Calu3 (cell line): ENCODE results near the gene DHTKD1. TPM values are rescaled to one million over a fixed set of nuclear protein-coding genes. Genes with fewer than 3 reads are reported as not detected.

Source experiments
- BruUV-seq: library from RNA; stranded (reverse); fragments of 400-500 nt; replicated peaks from 2 replicates; lab custom pipeline; 2021; lab: Mats Ljungman, UMichigan
- CTCF ChIA-PET: fragments of 300-600 bp; sonication (Branson Sonifier 250); formaldehyde crosslinking; loops from one replicate; lab custom pipeline; 2022; ENCODE audit warnings: antibody characterized with exemption; lab: Charles Lee
- DNase-seq: peaks from one replicate; pipeline ENCODE4 v3.0.0; 2022
- H3K27ac Mint-ChIP-seq: one replicate; pipeline ENCODE4 v1.8.0; 2022; ENCODE audit warnings: mixed read lengths; ENCODE audit not compliant: unreplicated experiment
- H3K27me3 Mint-ChIP-seq: one replicate; pipeline ENCODE4 v1.8.0; 2022; ENCODE audit warnings: mixed read lengths; ENCODE audit not compliant: unreplicated experiment
- H3K36me3 Mint-ChIP-seq: one replicate; pipeline ENCODE4 v1.8.0; 2022; ENCODE audit warnings: mild to moderate bottlenecking, moderate library complexity, mixed read lengths; ENCODE audit not compliant: insufficient read depth, unreplicated experiment
- H3K4me1 Mint-ChIP-seq: one replicate; pipeline ENCODE4 v1.8.0; 2022; ENCODE audit warnings: mild to moderate bottlenecking, low read depth, mixed read lengths; ENCODE audit not compliant: unreplicated experiment
- H3K4me3 Mint-ChIP-seq: one replicate; pipeline ENCODE4 v1.8.0; 2022; ENCODE audit warnings: mild to moderate bottlenecking, low read depth, moderate library complexity, mixed read lengths; ENCODE audit not compliant: unreplicated experiment
- H3K9me3 Mint-ChIP-seq: one replicate; pipeline ENCODE4 v1.8.0; 2022; ENCODE audit warnings: low read depth, mixed read lengths; ENCODE audit not compliant: unreplicated experiment
- CTCF ChIP-seq: fragments of 200-600 bp; IDR thresholded peaks from one replicate; pipeline ENCODE4 v1.8.0; 2022; ENCODE audit warnings: antibody characterized with exemption; ENCODE audit not compliant: unreplicated experiment
- intact Hi-C: fragments of 100-400 bp; cut with micrococcal nuclease; formaldehyde crosslinking; loops from one replicate; pipeline ENCODE4 v1.10.0; 2022; ENCODE audit not compliant: unreplicated experiment
- total RNA-seq: library from RNA; stranded (reverse); gene quantifications from 2 replicates; pipeline ENCODE4 v1.2.3, GENCODE V29; 2022

Gene DHTKD1
- total RNA-seq, 1 experiment from 2014 or later: 29.4 TPM

GRCh38 chr10:12130237-12130872 lies 61.6 kb downstream of the DHTKD1 start:
- TSS peak; percentile 37 for BruUV-seq
- H3K4me3 Mint-ChIP-seq: peak overlapping the region; percentile 67

GRCh38 chr10:12135631-12136030 lies 66.9 kb downstream of the DHTKD1 start:
- no peaks in the 10 kb centered on the region for H3K27me3 Mint-ChIP-seq
- H3K27ac Mint-ChIP-seq: no peak overlapping the region

More at GRCh38 chr10:12130237-12130872, 61.6 kb downstream of the DHTKD1 start:
- Mint-ChIP-seq H3K9me3 (no peaks in the 10 kb centered on the region), H3K27ac (no peak overlapping the region), H3K4me1 (peaks cover 7% of the 10 kb centered on the region), H3K36me3 (peaks cover 25% of the 10 kb centered on the region), H3K27me3 (no peaks in the 10 kb centered on the region)
- intact Hi-C loops: no loop called here
- no peak for TF ChIP-seq CTCF
- peak; percentile 39 for DNase-seq
- CTCF ChIA-PET: interaction anchor here (0.7 kb wide), 1 partner anchor 727 kb away, joined by 4 read pairs; no protein-coding TSS in a partner anchor

DNA sequence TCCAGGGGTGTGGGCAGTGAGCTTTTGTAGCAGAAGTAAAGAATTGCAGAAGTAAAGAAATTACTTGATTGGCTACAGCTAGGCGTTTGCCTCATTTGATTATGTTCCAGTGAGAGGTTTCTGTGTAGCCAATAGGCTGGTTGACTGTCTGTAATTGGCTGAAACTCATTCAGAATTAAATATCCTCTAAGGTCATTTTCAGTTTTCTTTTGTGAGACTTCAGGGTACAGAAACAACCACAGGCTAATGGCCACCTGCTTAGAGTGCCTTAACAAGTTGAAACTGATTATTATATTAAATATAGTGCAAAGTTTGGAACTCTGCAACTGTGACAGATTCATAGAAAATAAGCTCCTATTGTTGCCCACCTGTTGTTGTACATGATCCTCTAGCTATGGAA lies 71.3 kb downstream of the DHTKD1 start:
- no peak for TF ChIP-seq CTCF
- Mint-ChIP-seq H3K27ac (no peak overlapping the region), H3K27me3 (no peaks in the 10 kb centered on the region), H3K4me1 (no peaks in the 10 kb centered on the region), H3K36me3 (no peaks in the 10 kb centered on the region), H3K4me3 (no peak overlapping the region), H3K9me3 (no peaks in the 10 kb centered on the region)
- CTCF ChIA-PET: no interaction called here
- DNase-seq: no peak
- no TSS peak for BruUV-seq
- intact Hi-C loops: no loop called here

More at GRCh38 chr10:12135631-12136030, 66.9 kb downstream of the DHTKD1 start:
- CTCF ChIA-PET: interaction anchor here (1.1 kb wide), 1 partner anchor 14 kb away, joined by 3 read pairs; no protein-coding TSS in a partner anchor
- no peak for DNase-seq
- no peaks in the 10 kb centered on the region for H3K4me1 Mint-ChIP-seq
- no peaks in the 10 kb centered on the region for H3K36me3 Mint-ChIP-seq
- H3K9me3 Mint-ChIP-seq: no peaks in the 10 kb centered on the region
- no peak for TF ChIP-seq CTCF
- no peak overlapping the region for H3K4me3 Mint-ChIP-seq
- intact Hi-C loops: no loop called here
- no TSS peak for BruUV-seq

DNA sequence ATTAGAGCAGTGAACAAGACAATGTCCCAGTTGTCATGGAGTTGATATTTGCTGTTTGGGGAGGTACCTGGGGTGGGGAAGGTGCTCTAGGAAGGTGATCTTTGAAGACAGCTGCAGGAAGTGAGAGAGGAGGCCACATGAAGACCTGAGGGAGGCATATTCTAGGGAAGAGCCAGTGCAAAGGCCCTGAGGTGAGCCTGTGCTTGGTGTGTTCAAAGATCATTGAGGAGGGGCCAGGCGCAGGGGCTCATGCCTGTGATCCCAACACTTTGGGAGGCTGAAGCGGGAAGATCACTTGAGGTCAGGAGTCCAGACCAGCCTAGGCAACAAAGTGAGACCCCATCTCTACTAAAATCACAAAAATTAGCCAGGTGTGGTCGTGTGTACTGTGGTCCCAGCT lies 75.8 kb downstream of the DHTKD1 start:
- Mint-ChIP-seq H3K27me3 (no peaks in the 10 kb centered on the region), H3K36me3 (no peaks in the 10 kb centered on the region), H3K9me3 (no peaks in the 10 kb centered on the region), H3K4me3 (no peak overlapping the region), H3K27ac (no peak overlapping the region), H3K4me1 (no peaks in the 10 kb centered on the region)
- no peak for TF ChIP-seq CTCF
- DNase-seq: no peak
- BruUV-seq: no TSS peak
- intact Hi-C loops: no loop called here
- CTCF ChIA-PET: no interaction called here
